IPS-15b (cell line): ENCODE measurements around the gene KIF26B.
"Not testable (repeated sequence)": the region's sequence is repeated elsewhere in the genome, so short reads cannot be mapped to it uniquely, and the experiment has no call there.

Source experiments
- H3K27me3 ChIP-seq: one replicate; pipeline ENCODE4 v1.6.1; 2013; ENCODE audit warnings: low read length; ENCODE audit not compliant: control insufficient read depth, insufficient read depth
- H3K36me3 ChIP-seq: one replicate; pipeline ENCODE4 v1.6.1; 2013; ENCODE audit warnings: low read length; ENCODE audit not compliant: control insufficient read depth, insufficient read depth
- H3K4me1 ChIP-seq: one replicate; pipeline ENCODE4 v1.6.1; 2013; ENCODE audit warnings: mild to moderate bottlenecking, low read length; ENCODE audit not compliant: control insufficient read depth, insufficient read depth
- H3K4me3 ChIP-seq: one replicate; pipeline ENCODE4 v1.5.1; 2013; ENCODE audit warnings: low read depth, low read length
- H3K9ac ChIP-seq: one replicate; pipeline ENCODE4 v1.6.1; 2013; ENCODE audit warnings: low read depth, mild to moderate bottlenecking, low read length
- H3K9me3 ChIP-seq: one replicate; pipeline ENCODE4 v1.6.1; 2013; ENCODE audit warnings: mild to moderate bottlenecking, low read length; ENCODE audit not compliant: control insufficient read depth, insufficient read depth

The KIF26B gene

DNA sequence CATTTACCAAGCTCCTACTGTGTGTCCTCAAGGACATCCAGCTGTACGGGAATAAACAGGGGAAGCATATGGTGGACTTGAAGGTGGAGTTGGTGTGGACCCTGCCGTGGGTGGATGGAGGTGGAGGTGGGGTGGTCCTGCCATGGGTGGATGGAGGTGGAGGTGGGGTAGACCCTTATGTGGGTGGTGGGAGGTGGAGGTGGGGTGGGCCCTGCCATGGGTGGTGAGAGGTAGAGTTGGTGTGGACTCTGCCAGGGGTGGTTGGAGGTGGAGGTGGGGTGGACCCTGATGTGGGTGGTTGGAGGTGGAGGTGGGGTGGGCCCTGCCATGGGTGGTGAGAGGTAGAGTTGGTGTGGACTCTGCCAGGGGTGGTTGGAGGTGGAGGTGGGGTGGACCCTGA is 169.0 kb downstream of the KIF26B start:
- H3K9me3 ChIP-seq, H3K4me1 ChIP-seq, H3K36me3 ChIP-seq, H3K9ac ChIP-seq, H3K27me3 ChIP-seq, H3K4me3 ChIP-seq: not testable (repeated sequence)

DNA sequence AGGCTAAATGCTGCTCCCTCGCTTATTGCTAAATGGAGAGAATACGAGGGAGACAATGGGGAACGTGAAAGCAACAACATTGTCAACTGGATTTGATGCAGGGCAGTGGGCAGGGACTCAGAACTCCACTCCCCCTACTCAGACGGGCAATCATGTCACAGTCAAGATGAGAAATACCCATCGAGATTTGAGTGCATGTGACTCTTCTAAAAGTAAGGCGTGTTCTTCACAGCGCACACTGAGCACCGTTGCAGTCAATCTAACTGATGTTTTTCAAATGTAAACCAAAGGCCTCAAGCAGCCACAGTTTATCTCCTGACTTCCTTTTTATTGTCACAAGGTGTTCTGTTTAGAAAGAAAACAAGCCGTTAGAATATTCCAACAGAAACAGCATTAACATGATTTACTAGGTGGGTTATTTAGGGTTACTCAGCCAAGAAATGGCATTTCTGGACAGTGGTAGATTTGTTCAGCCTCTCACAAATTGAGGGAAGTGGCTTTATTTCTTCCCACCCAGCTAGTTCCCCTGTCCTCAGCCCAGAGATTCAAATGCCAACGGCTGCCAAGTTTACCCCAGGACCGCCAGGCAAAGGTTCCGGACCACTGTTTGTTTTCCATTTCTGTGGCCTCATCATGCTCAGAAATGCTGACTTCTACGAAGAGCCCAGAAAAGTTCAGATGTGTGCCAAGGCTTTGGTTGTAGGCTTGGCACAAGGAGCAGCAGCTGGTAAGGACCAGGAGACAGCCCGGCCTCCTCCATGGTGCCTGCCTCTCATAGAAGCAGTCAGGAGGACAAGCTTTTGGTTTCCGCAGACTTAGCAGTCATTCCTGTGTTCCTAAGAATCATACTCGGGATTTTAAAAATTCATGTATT is 171.4 kb downstream of the KIF26B start:
- Histone ChIP-seq H3K9me3 (no peaks in the 10 kb centered on the region), H3K27me3 (peaks cover 4% of the 10 kb centered on the region), H3K9ac (no peak overlapping the region), H3K4me1 (no peaks in the 10 kb centered on the region), H3K4me3 (no peak overlapping the region), H3K36me3 (no peaks in the 10 kb centered on the region)

DNA sequence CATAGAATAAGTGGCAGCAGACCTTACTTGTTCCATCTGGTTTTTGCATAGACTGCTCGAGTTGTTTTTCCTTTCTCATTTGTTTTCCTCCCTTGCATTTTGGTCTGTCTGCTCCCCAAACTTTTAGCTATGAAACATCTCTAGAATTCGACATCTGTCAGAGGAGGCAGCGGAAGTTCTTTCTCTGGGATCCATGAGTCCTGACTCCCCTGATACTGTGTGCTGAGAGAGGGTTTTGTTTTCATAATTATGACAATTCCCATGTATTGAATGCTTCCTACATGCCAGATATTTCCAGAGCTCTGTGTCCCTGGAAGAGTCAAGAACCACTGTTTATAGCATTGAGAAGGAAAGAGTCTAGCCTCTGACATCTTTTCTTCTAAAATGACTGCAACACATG is 172.6 kb downstream of the KIF26B start:
- H3K36me3 ChIP-seq: no peaks in the 10 kb centered on the region
- H3K9ac ChIP-seq: no peak overlapping the region
- no peaks in the 10 kb centered on the region for H3K4me1 ChIP-seq
- H3K4me3 ChIP-seq: no peak overlapping the region
- H3K27me3 ChIP-seq: peaks cover 8% of the 10 kb centered on the region
- no peaks in the 10 kb centered on the region for H3K9me3 ChIP-seq

DNA sequence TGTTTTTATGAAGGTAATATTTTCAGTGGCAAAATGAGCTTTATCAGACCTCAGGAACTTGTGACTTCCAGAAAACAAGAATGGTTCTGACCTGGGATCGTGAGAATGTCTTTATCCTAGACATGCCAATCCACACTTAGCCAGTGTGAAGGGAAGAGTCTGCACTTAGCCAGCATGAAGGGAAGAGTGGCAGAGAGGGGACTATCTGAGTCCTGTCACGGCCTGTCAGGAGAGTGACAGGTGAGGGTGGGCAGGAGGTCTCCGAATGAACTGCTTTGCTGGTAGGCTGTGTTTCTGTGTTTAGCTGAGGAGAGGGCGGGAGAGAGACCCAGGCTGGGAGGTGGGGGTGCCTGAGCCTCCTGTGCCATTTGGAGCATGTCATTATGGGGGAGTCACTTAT is 173.1 kb downstream of the KIF26B start:
- Histone ChIP-seq H3K4me3 (no peak overlapping the region), H3K27me3 (peaks cover 8% of the 10 kb centered on the region), H3K9ac (no peak overlapping the region), H3K9me3 (no peaks in the 10 kb centered on the region), H3K4me1 (no peaks in the 10 kb centered on the region), H3K36me3 (no peaks in the 10 kb centered on the region)

DNA sequence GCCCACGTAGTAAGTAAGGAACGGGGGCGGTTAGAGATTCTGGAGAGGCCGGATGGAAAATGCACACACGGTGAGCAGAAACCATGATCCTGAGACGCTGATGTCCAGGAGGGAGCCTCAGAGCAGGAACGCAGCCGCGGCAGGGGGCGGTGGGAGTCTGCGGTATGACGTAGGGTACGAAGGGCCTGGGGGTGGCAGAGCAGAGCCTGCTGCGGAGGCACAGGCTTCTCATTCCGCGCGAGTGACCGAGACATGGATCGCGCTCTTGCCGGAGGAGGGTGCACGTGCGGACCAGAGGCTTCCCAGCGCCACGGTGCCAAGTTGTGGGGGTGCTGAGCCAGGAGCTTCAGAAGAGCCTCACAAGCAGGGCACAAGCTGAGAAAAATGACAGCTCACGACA is 176.2 kb downstream of the KIF26B start:
- Histone ChIP-seq H3K9ac (no peak overlapping the region), H3K36me3 (no peaks in the 10 kb centered on the region)

DNA sequence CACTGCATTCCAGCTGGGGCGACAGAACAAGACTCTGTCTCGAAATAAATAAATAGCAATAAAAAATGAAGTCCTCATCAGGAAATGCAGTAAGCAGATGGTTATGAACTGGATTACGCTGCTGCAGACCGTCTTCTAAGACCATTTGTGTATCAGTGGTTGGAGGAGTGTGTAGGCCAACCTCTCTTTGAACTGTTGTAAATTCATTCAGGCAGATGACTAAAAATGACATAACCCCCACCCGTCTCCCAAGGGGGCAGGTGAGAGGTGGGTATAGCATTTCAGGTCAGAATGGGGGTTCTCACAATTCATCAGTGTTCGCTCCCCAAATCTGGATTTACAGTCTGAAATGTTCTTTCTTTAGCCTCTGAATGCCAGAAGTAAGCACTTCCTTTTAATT is 177.3 kb downstream of the KIF26B start:
- no peak overlapping the region for H3K4me3 ChIP-seq
- no peak overlapping the region for H3K9ac ChIP-seq
- peaks cover 4% of the 10 kb centered on the region for H3K4me1 ChIP-seq
- H3K27me3 ChIP-seq: peaks cover 8% of the 10 kb centered on the region
- H3K36me3 ChIP-seq: no peaks in the 10 kb centered on the region
- H3K9me3 ChIP-seq: no peaks in the 10 kb centered on the region

More for the DNA sequence above, 176.2 kb downstream of the KIF26B start:
- Histone ChIP-seq H3K4me1 (no peaks in the 10 kb centered on the region), H3K4me3 (peak overlapping the region; percentile 50), H3K9me3 (no peaks in the 10 kb centered on the region), H3K27me3 (peaks cover 8% of the 10 kb centered on the region)

DNA sequence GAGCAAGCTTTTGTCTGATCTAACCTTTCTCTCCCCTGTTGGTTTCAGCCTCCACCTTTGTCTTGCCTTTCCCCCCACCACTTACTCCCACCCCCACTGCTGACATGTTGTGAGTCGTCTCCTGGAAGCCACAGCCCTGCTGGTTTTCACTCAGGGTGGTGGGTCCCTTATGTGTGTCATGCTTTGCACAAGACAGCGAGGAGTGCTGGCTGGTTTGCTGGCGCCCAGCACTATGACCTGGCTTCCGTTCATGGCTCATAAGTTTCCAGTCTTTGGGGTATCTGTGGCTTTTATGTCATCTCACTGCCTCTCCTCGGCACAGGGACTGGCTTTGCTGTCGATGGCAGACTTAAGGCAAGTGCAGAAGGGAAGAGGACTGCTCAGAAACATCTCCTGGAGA is 177.7 kb downstream of the KIF26B start:
- Histone ChIP-seq H3K9ac (no peak overlapping the region), H3K9me3 (no peaks in the 10 kb centered on the region), H3K36me3 (no peaks in the 10 kb centered on the region), H3K4me1 (peaks cover 4% of the 10 kb centered on the region), H3K4me3 (no peak overlapping the region), H3K27me3 (peaks cover 8% of the 10 kb centered on the region)

DNA sequence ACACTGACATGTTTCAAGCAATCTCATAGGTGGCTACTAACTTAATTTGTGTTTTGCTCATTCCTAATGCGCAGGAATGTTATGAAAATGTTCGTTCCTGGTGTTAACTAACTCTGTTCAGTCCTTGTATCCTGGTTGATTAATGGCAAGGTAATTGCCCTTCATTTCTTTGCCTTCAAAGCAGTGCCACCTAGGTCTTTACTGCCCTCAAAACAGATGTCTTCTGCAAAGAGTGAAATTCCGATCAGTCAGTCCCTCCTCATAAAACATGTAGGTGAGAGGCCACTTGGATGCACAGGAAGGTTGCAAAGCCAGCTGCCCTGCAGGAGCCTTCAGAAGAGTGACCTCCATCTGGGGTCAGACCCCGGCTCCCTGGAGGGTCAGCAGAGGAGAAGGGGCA is 179.4 kb downstream of the KIF26B start:
- H3K4me1 ChIP-seq: peaks cover 4% of the 10 kb centered on the region
- H3K4me3 ChIP-seq: no peak overlapping the region
- H3K27me3 ChIP-seq: peaks cover 8% of the 10 kb centered on the region
- H3K9ac ChIP-seq: no peak overlapping the region
- H3K36me3 ChIP-seq: no peaks in the 10 kb centered on the region
- no peaks in the 10 kb centered on the region for H3K9me3 ChIP-seq

DNA sequence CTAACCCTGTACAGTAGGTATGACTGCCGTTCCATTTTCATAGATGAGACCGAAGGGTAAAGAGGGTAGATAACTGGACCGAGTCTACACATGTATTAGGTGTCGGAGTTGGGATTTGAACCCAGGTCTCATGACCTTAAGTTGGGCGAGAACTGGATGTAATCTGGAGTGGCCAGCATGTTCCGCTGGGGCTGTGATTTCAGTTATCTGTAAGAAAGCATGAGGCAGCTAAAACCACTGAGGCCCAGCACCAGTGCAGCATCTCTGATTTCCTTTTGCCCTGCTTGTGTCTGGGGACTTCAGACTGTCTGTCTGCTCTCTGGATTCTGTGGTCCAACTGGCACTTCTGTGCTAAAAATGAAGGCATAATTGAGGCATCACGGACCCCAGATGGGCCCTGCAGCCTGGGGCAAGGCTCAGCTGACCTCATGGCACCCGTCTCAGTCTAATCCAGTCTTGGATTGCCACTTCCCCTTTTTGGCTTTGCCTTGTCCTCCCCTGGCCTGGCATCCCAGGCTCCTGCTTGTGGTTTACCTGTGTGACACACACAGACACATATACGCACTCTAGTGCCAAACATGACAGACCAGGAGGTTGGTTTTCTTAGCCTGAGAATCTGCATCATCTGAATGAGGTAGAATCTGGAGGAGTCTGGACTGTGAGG is 180.2 kb downstream of the KIF26B start:
- Histone ChIP-seq H3K9me3 (no peaks in the 10 kb centered on the region), H3K4me1 (peaks cover 4% of the 10 kb centered on the region), H3K27me3 (peaks cover 8% of the 10 kb centered on the region), H3K36me3 (no peaks in the 10 kb centered on the region), H3K4me3 (no peak overlapping the region), H3K9ac (no peak overlapping the region)

DNA sequence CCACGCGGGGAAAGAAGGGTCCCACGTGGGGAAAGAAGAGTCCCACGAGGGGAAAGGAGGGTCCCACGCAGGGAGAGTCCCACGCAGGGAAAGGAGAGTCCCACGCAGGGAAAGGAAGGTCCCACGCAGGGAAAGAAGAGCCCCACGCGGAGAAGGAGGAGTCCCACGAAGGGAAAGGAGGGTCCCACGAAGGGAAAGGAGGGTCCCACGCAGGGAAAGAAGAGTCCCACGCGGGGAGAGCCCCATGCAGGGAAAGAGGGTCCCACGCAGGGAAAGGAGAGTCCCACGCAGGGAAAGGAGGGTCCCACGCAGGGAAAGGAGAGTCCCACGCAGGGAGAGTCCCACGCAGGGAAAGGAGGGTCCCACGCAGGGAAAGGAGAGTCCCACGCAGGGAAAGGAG is 180.9 kb downstream of the KIF26B start:
- not testable (repeated sequence) for H3K27me3 ChIP-seq, H3K4me1 ChIP-seq, H3K36me3 ChIP-seq, H3K9me3 ChIP-seq, H3K4me3 ChIP-seq, H3K9ac ChIP-seq

DNA sequence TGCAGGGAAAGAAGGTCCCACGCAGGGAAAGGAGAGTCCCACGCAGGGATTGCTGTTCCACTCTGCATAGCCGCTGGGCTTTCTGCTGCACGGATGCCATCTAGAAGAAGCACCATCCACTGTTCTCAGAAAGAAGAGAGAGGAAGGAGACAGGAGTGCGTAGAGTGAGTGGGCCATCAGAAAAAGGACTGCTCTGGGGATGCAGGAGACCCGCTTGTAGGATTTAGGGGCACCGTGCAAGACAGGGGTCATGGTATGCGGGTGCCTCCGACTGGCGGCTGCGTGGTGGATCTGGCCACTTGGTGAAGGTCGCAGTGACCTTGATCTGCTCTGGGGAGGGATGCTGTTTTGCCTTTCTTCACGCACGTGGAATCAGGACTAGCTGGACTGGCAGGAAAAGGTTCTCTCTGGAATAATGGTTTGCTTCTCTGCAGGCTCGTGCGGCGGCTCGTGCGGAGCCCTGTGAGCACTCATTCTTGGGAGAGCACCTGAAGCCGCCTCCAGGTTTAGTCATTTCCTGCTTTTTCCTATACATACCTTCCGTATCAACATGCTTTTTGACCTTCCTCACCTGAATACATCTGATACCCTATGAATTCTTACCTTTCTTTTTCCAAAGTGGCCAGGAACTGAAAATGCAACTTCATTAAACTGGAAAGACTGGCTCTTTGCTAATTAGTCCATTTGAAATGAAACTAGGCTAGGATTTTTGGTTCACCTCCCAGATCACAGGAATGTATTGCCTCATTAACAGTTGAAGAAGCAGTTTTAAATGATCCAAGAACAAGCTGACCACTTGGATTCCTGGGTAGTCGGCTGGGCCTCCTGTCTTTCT is 181.6 kb downstream of the KIF26B start:
- H3K9me3 ChIP-seq: no peaks in the 10 kb centered on the region
- peaks cover 4% of the 10 kb centered on the region for H3K4me1 ChIP-seq
- no peak overlapping the region for H3K9ac ChIP-seq
- no peaks in the 10 kb centered on the region for H3K36me3 ChIP-seq
- no peak overlapping the region for H3K4me3 ChIP-seq
- peaks cover 3% of the 10 kb centered on the region for H3K27me3 ChIP-seq
